NCI-H526 (cell line): Measurements from ENCODE around the gene MSLN.

Source experiments
- DNase-seq, 2 experiments: peaks; one replicate each; lab custom pipeline; 2025; lab: John Stamatoyannopoulos, UW

The MSLN gene

DNA sequence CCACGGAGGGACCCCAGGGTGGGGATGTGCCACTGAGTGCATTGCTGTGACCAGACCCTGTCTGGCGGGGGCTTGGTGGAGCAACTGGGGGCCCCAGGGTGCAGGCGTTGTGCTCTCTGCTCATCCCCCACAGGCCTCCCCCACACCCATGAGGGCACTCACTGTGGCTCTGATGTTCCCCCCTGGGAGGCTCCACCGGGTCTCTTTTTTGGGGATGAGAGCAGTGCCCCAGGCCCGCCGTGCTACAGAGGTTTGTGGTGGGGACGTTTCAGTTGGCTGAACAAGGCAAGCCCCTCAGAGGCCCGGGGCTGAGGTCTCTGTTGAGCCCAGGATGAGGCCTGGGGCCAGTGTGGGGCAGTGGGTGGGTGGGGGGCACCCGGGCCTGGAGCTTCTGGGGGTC lies 36.8 kb upstream of the MSLN start:
- no peak for DNase-seq

DNA sequence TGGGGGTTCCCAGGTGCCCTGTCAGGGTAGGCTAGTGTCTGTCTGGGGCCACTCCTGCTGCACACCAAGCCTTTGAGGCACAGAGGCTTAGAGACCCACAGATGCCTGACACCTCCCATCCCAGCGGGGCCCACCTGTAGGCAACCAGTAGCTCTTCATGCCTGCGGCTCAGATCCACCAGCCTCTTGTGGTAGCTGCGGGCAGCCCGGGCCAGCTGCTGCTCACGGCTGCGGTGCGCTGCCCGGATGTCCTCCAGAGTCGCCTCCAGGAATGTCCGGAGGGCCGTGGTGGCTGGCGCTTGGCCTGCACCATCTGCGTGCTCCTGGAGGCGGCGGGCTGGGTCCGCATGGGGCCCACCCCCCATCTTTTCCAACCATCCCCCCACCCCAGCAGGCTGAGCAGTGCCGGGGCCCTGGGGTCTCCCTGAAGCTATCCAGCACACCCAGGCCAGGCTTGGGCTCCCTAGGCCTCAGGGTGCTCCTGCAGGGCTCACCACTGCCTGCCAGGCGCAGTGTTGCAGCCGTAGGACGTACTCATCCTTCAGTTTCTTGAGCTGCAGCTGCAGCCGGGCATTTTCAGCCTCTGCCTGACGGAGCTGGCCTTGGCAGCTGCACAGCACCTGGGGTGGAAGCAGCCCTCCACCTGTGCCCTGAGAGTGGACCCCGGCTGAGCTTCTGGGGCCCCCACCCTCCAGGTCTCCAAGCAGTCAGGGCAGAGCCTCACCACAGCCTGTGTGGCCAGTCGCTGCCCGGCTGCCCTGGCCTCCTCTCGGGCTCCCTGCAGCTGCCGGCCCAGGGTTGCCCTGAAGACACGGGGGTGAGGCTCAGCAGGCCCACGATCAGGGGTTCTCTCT lies 36.1 kb upstream of the MSLN start:
- no peak for DNase-seq

DNA sequence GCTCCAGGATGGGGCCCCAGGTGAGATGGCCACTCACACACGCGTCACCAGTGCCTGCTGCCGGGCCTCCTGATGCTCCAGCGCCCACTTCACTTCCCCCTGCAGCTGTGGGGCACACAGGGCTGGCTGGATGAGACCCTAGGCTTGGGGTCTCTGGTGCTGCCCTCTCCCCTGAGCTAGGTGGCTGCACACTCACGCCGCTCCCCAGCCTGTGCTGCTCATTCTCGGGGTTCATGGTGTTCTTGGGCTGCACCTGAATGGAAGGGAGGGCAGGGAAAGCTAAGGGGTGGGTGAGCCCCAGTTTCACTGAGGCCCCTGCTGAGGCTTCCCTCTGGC lies 35.5 kb upstream of the MSLN start:
- no peak for DNase-seq

DNA sequence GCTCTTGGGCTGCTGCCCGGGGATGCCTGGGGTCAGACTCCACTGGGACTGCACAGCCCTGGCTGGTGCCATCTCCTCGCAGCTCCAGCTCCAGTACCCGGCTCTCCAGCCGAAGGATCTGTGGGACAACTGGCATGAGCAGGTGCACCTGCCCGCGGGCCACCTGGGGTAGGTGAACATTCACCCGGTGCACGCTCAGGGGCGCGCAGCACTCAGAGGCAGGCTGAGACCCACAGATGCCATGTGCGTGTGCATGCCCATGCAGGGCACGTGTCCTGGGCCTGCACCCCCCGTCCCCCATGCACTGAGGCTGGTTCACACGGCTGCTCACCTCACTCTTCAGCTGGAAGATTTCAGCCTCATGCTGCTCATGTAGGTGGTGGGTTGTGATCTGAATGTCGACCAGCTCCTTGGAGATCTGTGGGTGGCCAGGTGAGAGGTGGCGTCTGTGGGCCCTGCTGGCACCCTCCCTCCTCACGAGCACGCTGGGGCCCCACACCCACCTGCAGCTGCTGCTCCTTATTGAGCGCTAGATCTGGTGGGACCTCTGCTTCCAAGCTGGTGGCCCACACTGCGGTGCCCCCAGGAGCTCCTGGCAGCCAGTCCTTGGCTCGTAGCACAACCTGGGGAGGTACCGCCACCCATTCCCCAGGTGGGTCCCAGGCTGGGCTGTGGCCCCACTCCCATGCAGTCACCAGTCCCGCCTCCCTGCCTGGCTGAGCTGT lies 34.9 kb upstream of the MSLN start:
- no peak for DNase-seq

DNA sequence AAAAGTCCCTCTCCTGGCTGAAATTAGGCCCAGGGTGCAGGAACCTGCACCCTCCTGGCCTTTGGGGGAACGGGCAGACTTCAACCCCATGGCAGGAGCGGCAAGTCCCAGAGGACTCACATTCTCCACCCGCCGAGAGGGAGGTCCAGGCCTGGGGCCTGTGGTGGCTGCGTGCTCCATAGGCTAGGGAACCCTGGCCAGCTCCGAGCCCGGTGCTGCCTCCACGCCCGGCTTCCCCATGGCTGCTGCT lies 34.4 kb upstream of the MSLN start:
- DNase-seq, result no peak

DNA sequence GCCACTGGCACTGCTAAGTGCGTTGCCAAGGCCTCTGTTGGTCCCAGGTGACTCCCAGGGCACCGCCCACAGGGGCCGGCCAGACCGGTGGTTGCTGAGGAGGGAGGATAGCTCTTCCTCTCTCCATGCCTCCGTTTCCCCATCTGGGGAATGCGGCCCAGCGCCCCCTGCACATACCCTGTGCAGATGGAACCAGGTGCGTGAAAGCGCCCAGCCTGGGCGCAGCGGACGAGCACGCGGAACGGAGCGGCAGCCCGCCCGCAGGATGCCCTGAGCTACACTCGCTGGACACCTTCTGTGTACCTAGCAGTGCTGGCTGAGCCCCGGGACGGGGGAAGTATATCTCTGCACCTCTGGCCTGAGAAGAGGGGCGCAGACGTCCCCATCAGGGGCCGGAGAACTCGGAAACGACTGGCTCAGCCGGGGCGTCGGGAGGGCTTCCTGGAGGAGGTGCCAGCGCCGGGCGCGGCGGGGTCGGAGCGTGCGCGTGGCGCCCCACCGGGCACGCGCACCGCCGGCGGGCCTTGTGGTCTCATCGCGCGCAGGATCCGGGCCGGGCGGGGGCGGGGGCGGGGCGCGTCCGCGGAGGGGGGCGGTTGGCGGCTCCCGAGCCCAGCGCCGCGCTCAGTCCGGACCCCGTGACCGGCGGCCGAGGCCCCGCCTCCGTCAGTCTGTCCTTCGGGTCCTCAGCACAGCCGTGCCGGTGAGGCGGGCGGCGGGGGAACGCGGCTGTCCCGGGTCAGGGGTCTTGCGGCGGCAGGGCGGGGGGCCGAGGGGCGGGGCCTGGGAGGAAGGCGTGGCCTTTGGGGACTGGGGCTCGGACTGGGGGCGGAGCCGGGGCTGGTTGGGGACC lies 33.9 kb upstream of the MSLN start, which contains the start of the genes CCDC78 and HAGHL:
Gene CCDC78 (minus strand): TSS at position 6 of the 853 bp plus-strand sequence. CDS start 76 bp downstream, outside the sequence.
Gene HAGHL (plus strand): TSS at position 669 of the 853 bp plus-strand sequence. CDS start 404 bp downstream, outside the sequence.
- DNase-seq, result peak; percentile 26 to 90

DNA sequence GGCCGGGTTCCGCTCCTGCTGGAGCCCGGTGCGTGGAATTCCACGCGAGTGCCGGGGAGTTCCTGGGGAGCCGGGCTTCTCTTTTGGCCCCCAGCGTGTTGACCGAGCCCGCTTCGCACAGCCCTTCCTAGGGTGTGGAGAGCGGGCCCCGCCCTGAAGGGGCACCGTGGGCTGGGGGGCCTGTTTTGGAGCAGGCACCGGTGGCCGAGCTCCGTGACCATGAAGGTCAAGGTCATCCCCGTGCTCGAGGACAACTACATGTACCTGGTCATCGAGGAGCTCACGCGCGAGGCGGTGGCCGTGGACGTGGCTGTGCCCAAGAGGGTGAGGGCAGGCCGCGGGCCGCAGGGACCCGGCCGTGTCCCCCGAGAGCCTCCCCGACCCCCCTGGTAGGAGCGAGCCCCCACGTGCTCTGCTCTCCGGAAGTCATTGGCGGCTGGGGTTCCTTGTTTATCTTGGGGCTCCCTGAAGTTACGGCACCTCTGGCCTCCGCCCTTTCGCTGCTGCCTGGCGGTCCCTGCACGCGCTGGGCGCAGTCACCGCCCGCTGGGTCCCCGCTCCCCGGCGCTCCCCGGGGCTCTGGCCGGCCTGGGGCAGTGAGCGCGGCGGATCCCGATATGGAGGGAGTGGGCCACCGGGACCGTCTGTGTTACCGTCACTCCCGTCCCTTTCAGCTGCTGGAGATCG lies 33.1 kb upstream of the MSLN start:
- DNase-seq, result no peak

DNA sequence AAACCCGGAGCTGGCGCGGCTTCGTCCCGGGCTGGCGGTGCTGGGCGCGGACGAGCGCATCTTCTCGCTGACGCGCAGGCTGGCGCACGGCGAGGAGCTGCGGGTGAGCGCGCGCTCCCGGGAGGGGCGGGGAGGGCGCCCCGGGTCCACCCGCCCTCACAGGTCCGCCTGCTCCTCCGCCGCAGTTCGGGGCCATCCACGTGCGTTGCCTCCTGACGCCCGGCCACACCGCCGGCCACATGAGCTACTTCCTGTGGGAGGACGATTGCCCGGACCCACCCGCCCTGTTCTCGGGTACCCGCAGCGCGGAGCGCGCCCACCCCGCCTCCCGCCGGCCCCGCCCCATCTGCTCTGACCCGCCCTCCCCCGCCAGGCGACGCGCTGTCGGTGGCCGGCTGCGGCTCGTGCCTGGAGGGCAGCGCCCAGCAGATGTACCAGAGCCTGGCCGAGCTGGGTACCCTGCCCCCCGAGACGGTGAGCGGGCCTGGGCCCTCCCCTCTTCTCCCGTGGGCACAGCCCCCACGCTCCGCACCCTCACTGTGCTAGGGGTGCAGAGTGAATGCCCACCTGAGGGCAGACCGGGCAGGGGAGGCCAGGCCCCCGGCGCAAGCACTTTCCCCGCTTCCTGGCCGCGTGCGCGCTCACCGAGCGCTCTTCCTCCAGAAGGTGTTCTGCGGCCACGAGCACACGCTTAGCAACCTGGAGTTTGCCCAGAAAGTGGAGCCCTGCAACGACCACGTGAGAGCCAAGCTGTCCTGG lies 32.2 kb upstream of the MSLN start:
- peak; percentile 32 to 85 for DNase-seq

DNA sequence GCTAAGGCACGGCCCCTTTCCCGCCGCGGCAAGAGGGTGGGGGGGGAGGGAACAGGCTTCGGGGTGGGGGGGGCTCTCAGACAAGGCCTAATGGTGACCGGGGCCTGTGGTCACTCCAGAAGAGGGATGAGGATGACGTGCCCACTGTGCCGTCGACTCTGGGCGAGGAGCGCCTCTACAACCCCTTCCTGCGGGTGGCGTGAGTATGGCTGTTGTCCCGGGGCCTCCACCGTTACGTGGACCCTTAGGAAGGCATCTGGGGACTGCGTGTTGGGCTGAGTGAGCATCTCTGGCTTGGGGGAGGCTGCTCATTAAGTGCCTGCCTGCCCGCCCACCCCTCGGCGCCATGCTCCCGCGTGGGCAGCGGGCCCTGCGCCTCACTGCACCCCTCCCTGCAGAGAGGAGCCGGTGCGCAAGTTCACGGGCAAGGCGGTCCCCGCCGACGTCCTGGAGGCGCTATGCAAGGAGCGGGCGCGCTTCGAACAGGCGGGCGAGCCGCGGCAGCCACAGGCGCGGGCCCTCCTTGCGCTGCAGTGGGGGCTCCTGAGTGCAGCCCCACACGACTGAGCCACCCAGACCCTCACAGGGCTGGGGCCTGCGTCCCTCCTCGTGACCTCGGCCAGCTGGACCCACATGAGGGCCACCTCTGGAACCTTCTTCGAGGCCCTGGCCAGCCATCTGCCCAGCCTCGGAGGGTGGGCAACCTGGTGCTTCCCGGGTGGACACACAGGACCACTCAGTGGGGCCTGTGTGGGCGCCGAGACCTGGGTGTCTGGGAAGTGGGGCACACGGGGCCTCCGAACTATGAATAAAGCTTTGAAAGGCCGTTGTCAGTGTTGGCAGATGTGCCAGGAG lies 31.4 kb upstream of the MSLN start:
- peak in 1 of 2 experiments; percentile 45 for DNase-seq

DNA sequence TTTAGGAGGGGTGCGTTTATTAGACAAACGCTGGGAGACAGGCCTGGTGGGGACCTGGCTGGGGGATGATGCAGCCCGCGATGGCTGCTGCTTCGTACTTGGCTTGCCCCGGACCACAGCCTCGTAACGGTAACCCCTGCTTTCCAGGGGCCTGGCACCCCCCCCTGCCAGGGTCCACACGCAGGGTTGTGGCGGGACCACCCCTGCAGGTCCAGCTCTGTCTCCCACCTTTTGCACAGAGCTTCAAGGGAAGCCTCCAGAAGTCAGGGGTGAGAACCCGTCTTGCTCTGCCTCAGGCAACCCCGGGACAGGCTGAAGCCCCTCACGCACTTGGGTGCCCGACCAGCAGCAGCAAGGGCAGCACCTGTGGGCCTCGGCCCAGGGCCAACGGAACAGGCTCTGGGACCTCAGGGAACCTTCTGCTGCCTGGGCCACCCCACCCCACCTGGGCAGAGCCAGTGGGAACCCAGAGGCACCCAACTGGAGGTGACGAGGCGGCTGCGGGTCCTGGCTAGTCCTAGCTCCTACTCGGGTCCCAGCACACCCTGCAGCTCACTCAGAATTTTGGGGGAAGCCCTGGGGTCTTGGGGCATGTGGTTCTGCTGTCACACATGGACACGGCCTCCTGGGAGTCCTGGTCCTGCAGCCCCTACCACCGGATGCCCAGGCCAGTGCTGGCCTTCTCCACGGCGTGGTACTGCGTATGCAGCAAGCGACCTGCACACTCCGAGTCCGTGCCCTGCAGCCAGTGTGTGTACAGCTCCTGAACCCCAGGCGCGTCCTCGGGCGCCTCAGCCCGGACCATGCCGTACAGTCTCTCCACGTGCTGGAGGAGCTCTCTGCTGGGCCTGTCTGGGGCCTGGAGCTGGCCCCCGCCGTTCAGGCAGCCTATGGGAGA lies 30.5 kb upstream of the MSLN start:
- no peak for DNase-seq

DNA sequence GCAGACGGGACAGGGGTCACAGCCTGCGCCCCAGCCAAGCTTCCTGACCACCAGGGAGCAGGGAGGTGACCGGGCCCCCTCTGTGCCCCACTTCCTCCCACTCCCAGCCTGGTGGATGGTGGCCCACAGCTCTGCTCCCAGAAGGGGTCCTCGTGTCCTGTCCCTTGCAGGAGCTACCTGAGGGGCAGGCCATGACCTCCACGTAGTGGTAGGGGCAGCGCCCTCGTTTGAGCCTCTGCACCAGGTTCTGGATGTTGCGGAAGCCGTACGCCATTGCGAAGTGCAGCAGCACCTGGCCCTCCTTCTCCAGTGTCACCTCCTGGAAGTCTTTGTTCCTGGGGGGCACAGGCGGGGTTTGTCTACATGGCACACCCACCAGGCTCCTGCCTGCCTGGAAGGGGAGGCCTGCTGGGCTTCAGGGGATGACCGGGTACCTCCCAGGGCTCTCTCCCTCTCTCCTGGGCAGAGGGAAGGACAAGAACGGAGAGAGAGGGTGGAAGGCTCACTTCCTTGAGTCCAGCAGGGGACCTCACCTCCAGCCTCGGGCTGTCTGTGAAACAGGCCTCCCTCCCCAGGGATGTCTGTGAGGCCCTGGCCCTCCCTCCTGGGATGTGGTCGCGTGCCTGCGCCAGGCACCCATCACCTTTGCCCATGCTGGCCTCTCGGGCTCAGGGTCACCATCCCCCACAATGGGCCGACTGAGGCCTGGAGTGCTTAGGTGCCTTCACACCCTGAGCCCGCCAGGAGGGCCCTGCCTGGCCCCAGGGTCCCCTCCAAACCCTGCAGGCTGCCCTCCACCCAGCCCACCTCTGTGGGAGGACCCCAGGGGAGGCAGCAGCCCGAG lies 29.6 kb upstream of the MSLN start:
- no peak for DNase-seq

DNA sequence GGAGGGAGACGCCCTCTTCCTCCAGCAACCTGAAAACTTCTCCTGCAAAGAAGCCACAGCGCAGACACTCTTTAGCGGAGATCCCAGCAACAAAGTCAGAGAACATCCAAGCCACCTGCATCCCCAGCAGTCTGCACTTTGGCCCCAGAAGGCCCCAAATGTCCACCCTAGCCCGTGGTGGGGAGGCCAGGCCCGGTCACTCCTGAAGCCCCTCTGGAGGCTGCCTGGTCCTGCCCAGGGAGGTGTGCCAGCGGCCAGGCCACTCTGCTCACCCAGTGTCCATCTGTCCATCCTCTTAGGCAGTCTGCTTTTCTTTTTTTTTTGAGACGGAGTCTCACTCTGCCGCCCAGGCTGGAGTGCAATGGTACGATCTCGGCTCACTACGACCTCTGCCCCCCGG lies 28.2 kb upstream of the MSLN start:
- DNase-seq, result no peak

DNA sequence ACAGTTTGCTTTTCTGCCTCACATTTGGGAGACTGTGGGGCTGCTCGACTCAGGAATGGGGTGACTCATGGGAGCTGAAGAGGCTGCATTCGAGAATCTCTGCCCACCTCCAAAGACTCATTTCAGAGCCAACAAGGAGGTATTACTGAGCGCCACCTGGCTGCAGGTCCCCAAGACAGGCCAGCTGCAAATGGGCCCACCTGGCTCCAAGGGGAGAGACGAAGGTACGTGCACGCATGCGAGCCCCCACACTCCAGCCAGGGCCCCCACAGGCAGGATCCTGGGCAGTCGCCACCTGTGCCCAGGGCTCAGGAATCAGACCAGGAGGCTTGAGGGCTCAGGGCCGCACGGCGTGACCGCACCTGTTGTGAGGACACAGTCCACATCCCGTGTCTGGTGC lies 27.6 kb upstream of the MSLN start:
- DNase-seq, result no peak

DNA sequence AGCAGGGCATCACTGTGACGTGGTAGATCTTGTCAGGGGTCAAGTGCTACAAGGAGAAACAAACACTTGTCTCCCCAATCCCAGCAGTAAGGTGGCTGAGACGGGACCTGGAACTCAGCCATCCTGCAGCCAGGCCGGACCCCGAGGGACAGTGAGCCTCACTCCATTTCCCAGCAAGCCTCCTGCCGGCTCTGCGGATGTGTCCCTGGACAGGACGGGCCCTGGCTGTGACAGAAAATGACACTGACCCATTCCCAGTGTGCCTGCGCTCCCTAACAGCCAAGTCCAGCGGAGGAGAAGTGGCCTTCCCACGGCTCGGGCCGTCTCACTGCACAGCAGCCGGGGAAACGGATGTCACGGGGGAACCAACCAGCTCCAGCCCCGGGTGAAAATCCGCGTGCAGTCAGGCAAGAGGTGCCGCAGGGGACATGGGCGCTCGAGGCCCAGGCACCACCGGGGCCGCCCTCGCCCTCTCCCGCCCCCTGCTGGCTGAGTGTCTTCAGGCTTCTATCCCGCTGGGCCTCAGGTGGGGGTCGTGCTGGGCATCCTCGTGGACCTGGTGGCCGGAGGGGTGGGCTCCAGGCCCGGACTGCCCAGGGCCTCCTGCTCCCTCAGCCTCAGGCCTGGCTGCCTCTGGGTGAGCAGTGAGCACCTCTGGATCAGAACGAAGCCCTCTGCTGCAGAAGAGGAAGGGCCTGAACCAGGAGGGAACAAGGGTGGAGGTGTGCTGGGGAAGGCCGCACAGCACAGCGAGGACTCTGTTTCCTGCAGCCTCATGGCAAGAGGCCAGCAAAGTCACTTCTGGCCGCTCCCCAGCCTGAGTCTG lies 26.9 kb upstream of the MSLN start:
- DNase-seq, result no peak

DNA sequence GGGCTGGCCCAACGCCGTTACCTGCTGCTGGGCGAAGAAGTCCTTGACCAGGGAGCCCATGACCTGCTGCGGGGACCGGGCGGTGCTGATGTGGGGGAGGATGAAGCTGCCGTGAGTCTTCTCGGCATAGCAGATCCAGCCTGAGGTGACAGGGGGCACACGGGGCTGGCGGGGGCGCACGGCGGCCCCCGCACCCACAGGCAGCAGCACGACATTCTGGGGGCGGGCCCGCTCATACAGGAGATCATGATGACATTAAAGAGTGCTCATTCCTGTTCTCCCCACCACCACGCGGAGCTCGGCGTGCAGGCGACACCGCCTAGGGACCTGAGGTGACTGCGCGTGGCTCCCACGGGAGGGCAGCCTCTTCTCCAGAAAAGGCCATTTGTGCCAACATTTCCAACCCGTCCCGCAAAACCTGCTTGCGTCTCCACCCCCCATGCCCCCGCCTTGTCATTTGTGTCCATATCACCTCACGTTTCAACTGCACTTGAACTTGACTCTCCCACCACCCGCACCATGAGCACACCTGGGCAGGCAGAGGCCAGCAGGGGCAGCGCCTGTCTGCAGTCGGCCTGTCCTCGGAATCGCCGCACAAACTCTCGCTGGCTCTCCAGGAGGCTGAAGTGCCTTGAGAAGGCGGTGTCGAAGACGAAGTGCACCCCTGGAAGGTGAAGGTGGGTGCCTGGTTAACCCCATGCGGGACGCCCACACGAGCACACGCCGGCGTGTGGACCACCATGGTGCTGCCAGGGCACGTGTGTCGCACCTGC lies 26.1 kb upstream of the MSLN start:
- no peak for DNase-seq

DNA sequence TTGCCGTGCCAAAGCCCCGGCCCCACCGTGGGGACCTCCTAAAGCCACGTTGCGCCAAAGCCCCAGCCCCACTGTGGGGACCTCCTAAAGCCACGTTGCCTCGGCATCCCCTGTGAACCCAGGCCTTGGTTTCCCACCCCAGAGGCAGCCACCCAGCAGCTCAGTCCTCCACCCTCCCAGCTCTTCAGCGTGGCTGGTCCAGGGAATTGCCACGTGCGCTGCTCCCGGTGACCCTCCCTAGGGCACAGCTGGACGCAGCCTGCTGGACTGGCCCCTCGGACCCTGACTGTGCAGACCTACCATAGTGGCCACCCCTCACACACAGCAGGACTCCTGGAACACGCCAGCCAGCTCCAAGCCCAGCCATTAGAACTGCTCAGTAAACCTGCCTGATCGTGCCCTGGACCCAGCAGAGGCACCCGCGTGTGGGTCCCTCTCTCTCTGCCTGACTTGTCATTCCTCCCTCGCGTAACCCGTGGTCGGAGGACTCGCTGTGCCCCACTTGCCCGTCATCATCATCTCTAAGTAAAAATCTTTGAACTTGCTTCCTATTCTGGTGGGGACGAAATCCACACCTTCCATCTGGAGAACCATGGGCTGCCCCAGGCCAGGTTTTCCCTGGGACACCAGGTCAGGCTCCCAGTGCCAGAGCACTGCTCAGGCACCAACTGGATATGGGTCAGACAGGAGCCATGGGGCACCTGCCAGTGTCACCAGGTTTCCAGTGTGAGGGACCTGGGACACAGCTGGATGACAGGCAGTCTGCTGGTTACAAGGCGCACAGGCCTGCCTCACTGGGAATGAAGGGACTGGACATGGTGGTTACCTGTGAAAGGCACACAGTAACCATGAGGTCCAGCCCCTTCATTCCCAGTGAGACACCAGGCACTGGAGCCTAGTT lies 25.3 kb upstream of the MSLN start:
- no peak for DNase-seq
